GM23338 (cell line): ENCODE measurements around the gene LCE1B.

Experiments
- CREB1 ChIP-seq: fragments of 250-450 bp; sonication (Bioruptor Pico); IDR thresholded peaks from 2 replicates; pipeline ENCODE4 v1.5.0; 2020; ENCODE audit warnings: low read depth, mild to moderate bottlenecking, moderate library complexity
- CTCF ChIP-seq, 2 experiments: fragments of 200-600 bp in 1 of 2; sonication (generic) in 1 of 2; conservative IDR thresholded peaks; 2 replicates each; pipeline versions ENCODE4 v1.5.1 to v1.6.1; 2016 to 2017; ENCODE audit warnings: antibody characterized with exemption in 2 of 2, low read depth in 2 of 2, mild to moderate bottlenecking in 2 of 2, moderate library complexity in 1 of 2
- REST ChIP-seq: IDR thresholded peaks from one replicate; pipeline ENCODE4 v1.6.1; 2018; ENCODE audit warnings: antibody characterized with exemption; ENCODE audit not compliant: unreplicated experiment

- TF ChIP-seq CTCF (conservative IDR thresholded peaks at IDR 0.05; ENCODE audit: low read depth in 2 of 2) (no peak), CREB1 (no peak), REST (no peak)
Measured at GRCh38 chr1:152827173-152827572, 15.4 kb downstream of the LCE1B start, which contains the start of gene LCE1A.
